Posterior vena cava (tissue), 2 donors: ENCODE measurements around the gene SLC2A3. TPM values are rescaled to one million over a fixed set of nuclear protein-coding genes. Genes with fewer than 3 reads are reported as not detected.

Experiments used
- DNase-seq: peaks from one replicate; pipeline ENCODE4 v3.0.0-alpha.2; 2020; ENCODE audit warnings: low spot score
- intact Hi-C, 2 donors: fragments of 100-400 bp; cut with DNase I; formaldehyde crosslinking; loops; one replicate each; pipeline versions ENCODE4 v1.14.1 to v1.14.2; 2022 to 2023
- total RNA-seq, 2 donors: library from RNA; stranded (reverse); fragmentation: NEBNext Ultra II Directional; extraction: Animal tissue kit (Norgen Biotek cat#: 25700); gene quantifications; one replicate each; pipeline ENCODE4 v1.2.1, GENCODE V29; 2021
- donor health status: DM: yes; HTN: yes; CAD: no.
- donor health status: DM: yes; HTN: yes; CAD: no.

SLC2A3 gene
- total RNA-seq, 2 donors from 2014 or later, result 74.3 to 103 TPM

DNA sequence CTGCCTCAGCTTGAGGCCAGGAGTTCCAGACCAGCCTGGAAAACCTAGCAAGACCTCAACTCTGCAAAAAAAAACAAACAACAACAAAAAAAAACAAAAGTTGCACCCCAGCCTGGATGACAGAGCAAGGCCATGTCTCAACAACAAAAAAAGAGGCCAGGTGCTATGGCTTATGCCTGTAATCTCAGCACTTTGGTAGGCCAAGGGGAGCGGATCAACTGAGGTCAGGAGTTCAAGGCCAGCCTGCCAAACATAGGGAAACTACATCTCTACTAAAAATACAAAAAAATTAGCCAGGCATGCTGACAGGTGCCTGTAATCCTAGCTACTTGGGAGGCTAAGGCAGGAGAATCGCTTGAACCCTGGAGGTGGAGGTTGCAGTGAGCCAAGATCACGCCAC lies 56.7 kb downstream of the SLC2A3 start:
- intact Hi-C loops, result no loop called here
- DNase-seq, result no peak

- no peak for DNase-seq
- intact Hi-C loops, result no loop called here
These were observed 58.6 kb downstream of the SLC2A3 start for GRCh38 chr12:7877420-7877819.

GRCh38 chr12:7872566-7873319 lies 63.2 kb downstream of the SLC2A3 start, which contains the start of gene SLC2A14:
Gene SLC2A14 (minus strand): TSS chr12:7872915. CDS start chr12:7869880, 3,035 bp downstream.
- no peak for DNase-seq
- intact Hi-C loops, result no loop called here

GRCh38 chr12:7870335-7870734 lies 65.7 kb downstream of the SLC2A3 start:
- intact Hi-C loops, result no loop called here
- no peak for DNase-seq

Other genes with a start within 250 kb of the SLC2A3 start
- 1 to 10 TPM in 1 of 2 donors, not detected in 1; 1.5 TPM for gene GDF3, start 240.4 kb downstream of the SLC2A3 start, total RNA-seq
- gene DPPA3, start 224.8 kb downstream of the SLC2A3 start, total RNA-seq, result not detected
- not detected for gene CLEC4C, start 188.8 kb downstream of the SLC2A3 start, total RNA-seq
- not detected for gene NANOGNB, start 171.0 kb downstream of the SLC2A3 start, total RNA-seq
- gene NANOG, start 146.8 kb downstream of the SLC2A3 start, total RNA-seq, result under 1 TPM; 0.56 to 0.76 TPM
- 1 to 10 TPM in 1 of 2 donors, not detected in 1; 2.4 TPM for gene SLC2A14, start 63.3 kb downstream of the SLC2A3 start, total RNA-seq
- gene FOXJ2, start 96.5 kb upstream of the SLC2A3 start, total RNA-seq, result 10 to 100 TPM; 20.4 to 23.8 TPM
- 10 to 100 TPM; 17.1 to 26.6 TPM for gene C3AR1, start 130.2 kb upstream of the SLC2A3 start, total RNA-seq
- gene NECAP1, start 146.1 kb upstream of the SLC2A3 start, total RNA-seq, result 10 to 100 TPM; 20.6 to 21.0 TPM
- gene CLEC4A, start 187.4 kb upstream of the SLC2A3 start, total RNA-seq, result 1 to 10 TPM; 1.9 to 2.8 TPM
- gene ZNF705A, start 220.8 kb upstream of the SLC2A3 start, total RNA-seq, result not detected